GM23338 (cell line): Measurements from ENCODE around the gene MAN2B2. TPM values are rescaled to one million over a fixed set of nuclear protein-coding genes. Genes with fewer than 3 reads are reported as not detected.
A peak's percentile ranks its signal among the peaks of the same experiment; 100 is the strongest.

ENCODE experiments used
- ATAC-seq: fragments of 200-7000 bp; cut with Tn5 transposase; 3 replicates; pipeline ENCODE4 v1.9.1; 2020
- DNase-seq: peaks from one replicate; pipeline ENCODE4 v3.0.0-alpha.2; 2015; ENCODE audit warnings: low spot score
- H2AFZ ChIP-seq: fragments of 200-600 bp; sonication (generic); 2 replicates; pipeline ENCODE4 v1.8.0; 2016; ENCODE audit warnings: antibody characterized with exemption, mild to moderate bottlenecking, moderate library complexity
- H3F3A ChIP-seq: fragments of 200-600 bp; sonication (generic); replicated peaks from 2 replicates; pipeline ENCODE4 v1.8.0; 2017; ENCODE audit warnings: antibody characterized with exemption, mixed run types, low read depth
- H3K27ac ChIP-seq: fragments of 200-600 bp; sonication (generic); 2 replicates; pipeline ENCODE4 v1.6.1; 2016; ENCODE audit warnings: low read depth
- H3K27me3 ChIP-seq: fragments of 200-600 bp; sonication (generic); 2 replicates; pipeline ENCODE4 v1.8.0; 2016; ENCODE audit warnings: mild to moderate bottlenecking, mixed run types, moderate library complexity; ENCODE audit not compliant: insufficient read depth
- H3K36me3 ChIP-seq: fragments of 200-600 bp; sonication (generic); 2 replicates; pipeline ENCODE4 v1.8.0; 2016; ENCODE audit warnings: mild to moderate bottlenecking; ENCODE audit not compliant: insufficient read depth
- H3K4me1 ChIP-seq: fragments of 200-600 bp; sonication (generic); 2 replicates; pipeline ENCODE4 v1.8.0; 2016; ENCODE audit warnings: mild to moderate bottlenecking, moderate library complexity; ENCODE audit not compliant: insufficient read depth
- H3K4me2 ChIP-seq: fragments of 200-600 bp; sonication (generic); 2 replicates; pipeline ENCODE4 v1.7.1; 2017; ENCODE audit warnings: mixed run types
- H3K4me3 ChIP-seq: fragments of 200-600 bp; sonication (generic); 2 replicates; pipeline ENCODE4 v1.6.1; 2016; ENCODE audit warnings: mixed run types
- H3K79me2 ChIP-seq: fragments of 200-600 bp; sonication (generic); replicated peaks from 2 replicates; pipeline ENCODE4 v1.8.0; 2017; ENCODE audit warnings: mild to moderate bottlenecking; ENCODE audit not compliant: insufficient read depth
- H3K9me2 ChIP-seq: fragments of 200-600 bp; sonication (generic); 2 replicates; pipeline ENCODE4 v1.8.0; 2017; ENCODE audit not compliant: insufficient read depth
- H4K20me1 ChIP-seq: fragments of 200-600 bp; sonication (generic); replicated peaks from 2 replicates; pipeline ENCODE4 v1.8.0; 2017; ENCODE audit warnings: mild to moderate bottlenecking; ENCODE audit not compliant: insufficient read depth
- H3K27ac Mint-ChIP-seq: 2 replicates; pipeline ENCODE4 v1.8.0; 2020; ENCODE audit warnings: inconsistent platforms, mild to moderate bottlenecking, moderate library complexity, mixed read lengths
- H3K27me3 Mint-ChIP-seq: 3 replicates; pipeline ENCODE4 v1.8.0; 2022; ENCODE audit warnings: low read depth, mild to moderate bottlenecking, moderate library complexity, mixed read lengths, inconsistent platforms; ENCODE audit not compliant: insufficient read depth, poor library complexity
- H3K36me3 Mint-ChIP-seq: 3 replicates; pipeline ENCODE4 v1.8.0; 2021; ENCODE audit warnings: low read depth, mild to moderate bottlenecking, inconsistent platforms, moderate library complexity, mixed read lengths
- H3K4me1 Mint-ChIP-seq: 3 replicates; pipeline ENCODE4 v1.8.0; 2020; ENCODE audit warnings: mild to moderate bottlenecking, inconsistent platforms, mixed read lengths
- H3K4me3 Mint-ChIP-seq: 3 replicates; pipeline ENCODE4 v1.8.0; 2021; ENCODE audit warnings: moderate library complexity, mild to moderate bottlenecking, inconsistent platforms, mixed read lengths
- H3K9me3 Mint-ChIP-seq: 3 replicates; pipeline ENCODE4 v1.8.0; 2020; ENCODE audit warnings: moderate library complexity, mild to moderate bottlenecking, inconsistent platforms, mixed read lengths
- CTCF ChIP-seq, 2 experiments: fragments of 200-600 bp in 1 of 2; sonication (generic) in 1 of 2; conservative IDR thresholded peaks; 2 replicates each; pipeline versions ENCODE4 v1.5.1 to v1.6.1; 2016 to 2017; ENCODE audit warnings: antibody characterized with exemption in 2 of 2, low read depth in 2 of 2, mild to moderate bottlenecking in 2 of 2, moderate library complexity in 1 of 2
- ETS1 ChIP-seq: IDR thresholded peaks from 2 replicates; pipeline ENCODE4 v1.6.1; 2016; ENCODE audit warnings: antibody characterized with exemption
- EZH2 ChIP-seq: fragments of 200-600 bp; sonication (generic); IDR thresholded peaks from one replicate; pipeline ENCODE4 v1.8.0; 2017; ENCODE audit warnings: antibody characterized with exemption, mild to moderate bottlenecking, low read depth; ENCODE audit not compliant: unreplicated experiment
- EZH2phosphoT487 ChIP-seq: fragments of 200-600 bp; sonication (generic); IDR thresholded peaks from one replicate; pipeline ENCODE4 v1.8.1; 2018; ENCODE audit warnings: antibody characterized with exemption; ENCODE audit not compliant: unreplicated experiment
- JUNB ChIP-seq: IDR thresholded peaks from one replicate; pipeline ENCODE4 v1.6.1; 2016; ENCODE audit warnings: antibody characterized with exemption; ENCODE audit not compliant: unreplicated experiment
- NANOG ChIP-seq: IDR thresholded peaks from 2 replicates; pipeline ENCODE4 v1.6.1; 2016; ENCODE audit warnings: antibody characterized with exemption, borderline replicate concordance
- POLR2AphosphoS5 ChIP-seq: IDR thresholded peaks from 2 replicates; pipeline ENCODE4 v1.6.1; 2016; ENCODE audit warnings: antibody characterized with exemption, low read depth
- REST ChIP-seq: IDR thresholded peaks from one replicate; pipeline ENCODE4 v1.6.1; 2018; ENCODE audit warnings: antibody characterized with exemption; ENCODE audit not compliant: unreplicated experiment
- STAT1 ChIP-seq: IDR thresholded peaks from one replicate; pipeline ENCODE4 v1.6.1; 2016; ENCODE audit warnings: antibody characterized with exemption; ENCODE audit not compliant: unreplicated experiment
- ZNF114 ChIP-seq: fragments of 250-450 bp; sonication (Bioruptor Pico); IDR thresholded peaks from 2 replicates; pipeline ENCODE4 v1.5.0; 2020; ENCODE audit warnings: mild to moderate bottlenecking, moderate library complexity
- ZNF331 ChIP-seq: fragments of 250-450 bp; sonication (Bioruptor Pico); IDR thresholded peaks from 2 replicates; pipeline ENCODE4 v1.5.0; 2020; ENCODE audit warnings: low read depth, mild to moderate bottlenecking, moderate library complexity
- polyA plus RNA-seq: library from polyadenylated mRNA; unstranded; fragments of >200 nt; fragmentation: Nextera tagmentation; extraction: Ambion mirVana; gene quantifications from 2 replicates; pipeline ENCODE4 v1.2.1, GENCODE V29; 2016
- total RNA-seq: library from RNA; depleted of rRNA; stranded (reverse); fragments of >200 nt; shearing (Covaris generic); gene quantifications from 2 replicates; pipeline ENCODE4 v1.2.3, GENCODE V29; 2014

The MAN2B2 gene
- total and polyA plus RNA-seq, 2 experiments from 2014 or later: 1.6 to 6.9 TPM

GRCh38 chr4:6538575-6538974 lies 36.4 kb upstream of the MAN2B2 start:
- Mint-ChIP-seq H3K4me3 (no peak overlapping the region), H3K9me3 (no peaks in the 10 kb centered on the region; the same call in 2 of the 3 replicates), H3K4me1 (no peaks in the 10 kb centered on the region), H3K36me3 (no peaks in the 10 kb centered on the region), H3K27me3 (peaks cover 2% of the 10 kb centered on the region), H3K27ac (no peak overlapping the region)
- Histone ChIP-seq H3K4me3 (no peak overlapping the region), H4K20me1 (no peaks in the 10 kb centered on the region), H3F3A (no peaks in the 10 kb centered on the region), H3K4me1 (no peaks in the 10 kb centered on the region), H2AFZ (no peak overlapping the region), H3K4me2 (no peak overlapping the region), H3K79me2 (no peaks in the 10 kb centered on the region), H3K9me2 (no peaks in the 10 kb centered on the region), H3K27me3 (no peaks in the 10 kb centered on the region), H3K36me3 (no peaks in the 10 kb centered on the region), H3K27ac (no peak overlapping the region)
- ATAC-seq: peak; percentile 64
- no peak for TF ChIP-seq CTCF (conservative IDR thresholded peaks at IDR 0.05; ENCODE audit: low read depth in 2 of 2)
- DNase-seq: no peak

- no peaks in the 10 kb centered on the region for H3K9me2 ChIP-seq
- Mint-ChIP-seq H3K9me3 (no peaks in the 10 kb centered on the region; the same call in 2 of the 3 replicates), H3K4me1 (no peaks in the 10 kb centered on the region), H3K27me3 (peaks cover 2% of the 10 kb centered on the region), H3K4me3 (no peak overlapping the region), H3K36me3 (no peaks in the 10 kb centered on the region), H3K27ac (no peak overlapping the region)
- H3F3A ChIP-seq: no peaks in the 10 kb centered on the region
- H3K36me3 ChIP-seq: no peaks in the 10 kb centered on the region
- no peak for DNase-seq
- ATAC-seq: no peak
- no peaks in the 10 kb centered on the region for H4K20me1 ChIP-seq
- H3K4me2 ChIP-seq: no peak overlapping the region
- no peak for TF ChIP-seq STAT1
- no peak for TF ChIP-seq ZNF331 (CRISPR knock-in tag)
- TF ChIP-seq ZNF114 (CRISPR knock-in tag): no peak
- TF ChIP-seq EZH2phosphoT487: no peak
- no peak for TF ChIP-seq EZH2
- no peak for TF ChIP-seq NANOG
- no peak overlapping the region for H3K27ac ChIP-seq
- no peak overlapping the region for H2AFZ ChIP-seq
- H3K4me1 ChIP-seq: no peaks in the 10 kb centered on the region
- H3K4me3 ChIP-seq: no peak overlapping the region
- H3K79me2 ChIP-seq: no peaks in the 10 kb centered on the region
- H3K27me3 ChIP-seq: no peaks in the 10 kb centered on the region
Measured at GRCh38 chr4:6539009-6539764, 35.8 kb upstream of the MAN2B2 start.

- Histone ChIP-seq H3K4me2 (no peak overlapping the region), H3K79me2 (no peaks in the 10 kb centered on the region), H3K9me2 (no peaks in the 10 kb centered on the region), H3K27me3 (no peaks in the 10 kb centered on the region), H3K4me3 (no peak overlapping the region), H3F3A (no peaks in the 10 kb centered on the region), H4K20me1 (no peaks in the 10 kb centered on the region), H3K27ac (no peak overlapping the region), H2AFZ (no peak overlapping the region), H3K4me1 (no peaks in the 10 kb centered on the region), H3K36me3 (no peaks in the 10 kb centered on the region)
- no peak overlapping the region for H3K27ac Mint-ChIP-seq
- ATAC-seq (no peak), DNase-seq (no peak)
- no peaks in the 10 kb centered on the region for H3K4me1 Mint-ChIP-seq
- no peaks in the 10 kb centered on the region for H3K36me3 Mint-ChIP-seq
- H3K9me3 Mint-ChIP-seq: no peaks in the 10 kb centered on the region; the same call in 2 of the 3 replicates
- no peak overlapping the region for H3K4me3 Mint-ChIP-seq
- peaks cover 2% of the 10 kb centered on the region for H3K27me3 Mint-ChIP-seq
- no peak for TF ChIP-seq ETS1
- TF ChIP-seq NANOG: no peak
- no peak for TF ChIP-seq JUNB
- no peak for TF ChIP-seq ZNF114 (CRISPR knock-in tag)
- TF ChIP-seq EZH2: no peak
- TF ChIP-seq STAT1: no peak
- TF ChIP-seq POLR2AphosphoS5: no peak
- no peak for TF ChIP-seq ZNF331 (CRISPR knock-in tag)
- TF ChIP-seq REST: no peak
Measured at GRCh38 chr4:6540879-6541278, 34.1 kb upstream of the MAN2B2 start.
